Vagina (tissue), 2 donors: ENCODE results near the gene PIAS1. TPM values are rescaled to one million over a fixed set of nuclear protein-coding genes. Genes with fewer than 3 reads are reported as not detected.

Experiments
- DNase-seq, 2 donors: peaks; one replicate each; pipeline ENCODE4 v3.0.0-alpha.2; 2017; ENCODE audit errors: extremely low spot score in 2 of 2
- H3K27ac ChIP-seq: fragments of 200-600 bp; sonication (generic); one replicate; pipeline ENCODE4 v1.5.1; 2019
- H3K27me3 ChIP-seq: fragments of 200-600 bp; sonication (generic); one replicate; pipeline ENCODE4 v1.5.1; 2019
- H3K36me3 ChIP-seq, 2 donors: fragments of 200-600 bp; sonication (generic); one replicate each; pipeline ENCODE4 v1.5.1; 2017 to 2019
- H3K4me1 ChIP-seq: fragments of 200-600 bp; sonication (generic); one replicate; pipeline ENCODE4 v1.5.1; 2019
- H3K4me3 ChIP-seq, 2 donors: fragments of 200-600 bp; sonication (generic); 1 replicate in 1 of 2; 2 replicates in 1 of 2; pipeline ENCODE4 v1.5.1; 2016 to 2019
- H3K9me3 ChIP-seq: fragments of 200-600 bp; sonication (generic); one replicate; pipeline ENCODE4 v1.5.1; 2019
- CTCF ChIP-seq, 3 experiments: fragments of 450-650 bp in 2 of 3; fragments of 200-600 bp in 1 of 3; sonication (generic) in 1 of 3; IDR thresholded peaks; one replicate each; pipeline ENCODE4 v1.5.1; 2017 to 2019; ENCODE audit warnings: antibody characterized with exemption in 3 of 3, mild to moderate bottlenecking in 2 of 3, moderate library complexity in 2 of 3
- POLR2A ChIP-seq, 2 donors: fragments of 450-650 bp; IDR thresholded peaks; one replicate each; pipeline ENCODE4 v1.6.1; 2017; ENCODE audit warnings: antibody characterized with exemption in 2 of 2, mild to moderate bottlenecking in 2 of 2, moderate library complexity in 2 of 2
- POLR2AphosphoS5 ChIP-seq, 2 donors: sonication (generic); formaldehyde crosslinking; IDR thresholded peaks; one replicate each; pipeline ENCODE4 v1.9.0; 2017; ENCODE audit warnings: antibody characterized with exemption in 2 of 2, mild to moderate bottlenecking in 2 of 2, low read depth in 1 of 2; ENCODE audit not compliant: insufficient read depth in 1 of 2
- intact Hi-C: fragments of 100-400 bp; cut with DNase I; formaldehyde crosslinking; loops from one replicate; pipeline ENCODE4 v1.15.1; 2023
- total RNA-seq: library from RNA; depleted of rRNA; stranded (reverse); fragments of >200 nt; gene quantifications from one replicate; pipeline ENCODE4 v1.2.3, GENCODE V29; 2016

PIAS1 gene
- total RNA-seq, 1 donor from 2014 or later = 88.1 TPM

- no peaks in the 10 kb centered on the region for H3K9me3 ChIP-seq
- no peaks in the 10 kb centered on the region for H3K27me3 ChIP-seq
- DNase-seq = no peak
- intact Hi-C loops = no loop called here
- peaks cover 64% of the 10 kb centered on the region for H3K4me1 ChIP-seq
- no peaks in the 10 kb centered on the region for H3K36me3 ChIP-seq
- H3K4me3 ChIP-seq = no peak overlapping the region
- H3K27ac ChIP-seq = no peak overlapping the region
- TF ChIP-seq CTCF (IDR thresholded peaks at IDR 0.05) = no peak
- no peak for TF ChIP-seq POLR2AphosphoS5 (IDR thresholded peaks at IDR 0.05; ENCODE audit: insufficient read depth in 1 of 2, low read depth in 1 of 2)
- no peak for TF ChIP-seq POLR2A (IDR thresholded peaks at IDR 0.05)
These were observed 8.1 kb downstream of the PIAS1 start for GRCh38 chr15:68062214-68062613.

- no peak overlapping the region for H3K4me3 ChIP-seq
- TF ChIP-seq POLR2A (IDR thresholded peaks at IDR 0.05) = no peak
- no peak for TF ChIP-seq POLR2AphosphoS5 (IDR thresholded peaks at IDR 0.05; ENCODE audit: insufficient read depth in 1 of 2, low read depth in 1 of 2)
- TF ChIP-seq CTCF (IDR thresholded peaks at IDR 0.05) = no peak
- no peak for DNase-seq
- H3K27ac ChIP-seq = no peak overlapping the region
- no peaks in the 10 kb centered on the region for H3K27me3 ChIP-seq
- no peaks in the 10 kb centered on the region for H3K36me3 ChIP-seq
- peaks cover 58% of the 10 kb centered on the region for H3K4me1 ChIP-seq
- intact Hi-C loops = no loop called here
- H3K9me3 ChIP-seq = no peaks in the 10 kb centered on the region
These were observed 8.9 kb downstream of the PIAS1 start for GRCh38 chr15:68062946-68063465.

- intact Hi-C loops = no loop called here
- H3K4me3 ChIP-seq = no peak overlapping the region
- no peaks in the 10 kb centered on the region for H3K27me3 ChIP-seq
- H3K9me3 ChIP-seq = no peaks in the 10 kb centered on the region
- TF ChIP-seq CTCF (IDR thresholded peaks at IDR 0.05) = no peak
- TF ChIP-seq POLR2AphosphoS5 (IDR thresholded peaks at IDR 0.05; ENCODE audit: insufficient read depth in 1 of 2, low read depth in 1 of 2) = no peak
- TF ChIP-seq POLR2A (IDR thresholded peaks at IDR 0.05) = no peak
- no peaks in the 10 kb centered on the region for H3K36me3 ChIP-seq
- DNase-seq = no peak
- H3K27ac ChIP-seq = no peak overlapping the region
- peaks cover 52% of the 10 kb centered on the region for H3K4me1 ChIP-seq
These were observed 9.5 kb downstream of the PIAS1 start for GRCh38 chr15:68063606-68064005.

- TF ChIP-seq CTCF (IDR thresholded peaks at IDR 0.05) (no peak), POLR2A (IDR thresholded peaks at IDR 0.05) (no peak), POLR2AphosphoS5 (IDR thresholded peaks at IDR 0.05; ENCODE audit: insufficient read depth in 1 of 2, low read depth in 1 of 2) (no peak)
- peaks cover 44% of the 10 kb centered on the region for H3K4me1 ChIP-seq
- H3K27ac ChIP-seq = no peak overlapping the region
- no peak for DNase-seq
- no peaks in the 10 kb centered on the region for H3K9me3 ChIP-seq
- H3K4me3 ChIP-seq = no peak overlapping the region
- H3K36me3 ChIP-seq = no peaks in the 10 kb centered on the region
- no peaks in the 10 kb centered on the region for H3K27me3 ChIP-seq
- intact Hi-C loops = no loop called here
These were observed 19.6 kb downstream of the PIAS1 start for GRCh38 chr15:68073576-68074288.

- intact Hi-C loops = no loop called here
- peaks cover 62% of the 10 kb centered on the region for H3K4me1 ChIP-seq
- TF ChIP-seq POLR2A (IDR thresholded peaks at IDR 0.05) = no peak
- TF ChIP-seq CTCF (IDR thresholded peaks at IDR 0.05) = no peak
- TF ChIP-seq POLR2AphosphoS5 (IDR thresholded peaks at IDR 0.05; ENCODE audit: insufficient read depth in 1 of 2, low read depth in 1 of 2) = no peak
These were observed 21.8 kb downstream of the PIAS1 start for GRCh38 chr15:68075764-68076385.

More at GRCh38 chr15:68075764-68076385, 21.8 kb downstream of the PIAS1 start:
- Histone ChIP-seq H3K4me3 (no peak overlapping the region), H3K36me3 (no peaks in the 10 kb centered on the region), H3K9me3 (no peaks in the 10 kb centered on the region), H3K27me3 (no peaks in the 10 kb centered on the region), H3K27ac (no peak overlapping the region)
- no peak for DNase-seq
